Tibial nerve (tissue), 3 donors: ENCODE results near the gene FOLR1.

Experiments used
- POLR2A ChIP-seq, 2 donors: fragments of 450-650 bp; IDR thresholded peaks; one replicate each; pipeline ENCODE4 v1.6.1; 2017; ENCODE audit warnings: antibody characterized with exemption in 2 of 2, mild to moderate bottlenecking in 2 of 2, moderate library complexity in 2 of 2
- TF ChIP-seq, protein P1 (sequence below), 5 experiments: fragments of 200-600 bp in 3 of 5; fragments of 450-650 bp in 2 of 5; sonication (generic) in 3 of 5; IDR thresholded peaks; one replicate each; pipeline ENCODE4 v1.5.1; 2016 to 2019; ENCODE audit warnings: antibody characterized with exemption in 5 of 5, mild to moderate bottlenecking in 3 of 5, moderate library complexity in 2 of 5

DNA sequence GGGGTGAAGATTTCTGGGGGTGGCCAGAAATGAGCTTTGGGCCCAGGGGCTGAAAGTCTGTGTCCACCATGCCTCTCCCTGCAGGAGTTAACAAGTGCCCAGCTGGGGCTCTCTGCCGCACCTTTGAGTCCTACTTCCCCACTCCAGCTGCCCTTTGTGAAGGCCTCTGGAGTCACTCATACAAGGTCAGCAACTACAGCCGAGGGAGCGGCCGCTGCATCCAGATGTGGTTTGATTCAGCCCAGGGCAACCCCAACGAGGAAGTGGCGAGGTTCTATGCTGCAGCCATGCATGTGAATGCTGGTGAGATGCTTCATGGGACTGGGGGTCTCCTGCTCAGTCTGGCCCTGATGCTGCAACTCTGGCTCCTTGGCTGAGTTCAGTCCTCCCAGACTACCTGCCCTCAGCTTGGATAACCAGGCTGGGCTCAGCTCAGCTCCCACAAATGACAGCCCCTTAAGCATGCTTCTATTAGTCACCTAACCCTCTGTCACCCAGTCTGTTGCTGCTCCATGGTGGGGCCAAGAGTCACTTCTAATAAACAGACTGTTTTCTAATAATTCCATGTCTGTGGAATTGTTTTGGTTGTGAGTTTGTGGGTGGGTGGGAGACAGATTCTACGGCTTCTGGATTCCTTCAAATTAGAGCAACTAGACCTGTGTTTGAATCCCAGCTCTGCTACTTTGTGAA, 29.6 kb downstream of the FOLR1 start:
- TF ChIP-seq, protein P1, sequence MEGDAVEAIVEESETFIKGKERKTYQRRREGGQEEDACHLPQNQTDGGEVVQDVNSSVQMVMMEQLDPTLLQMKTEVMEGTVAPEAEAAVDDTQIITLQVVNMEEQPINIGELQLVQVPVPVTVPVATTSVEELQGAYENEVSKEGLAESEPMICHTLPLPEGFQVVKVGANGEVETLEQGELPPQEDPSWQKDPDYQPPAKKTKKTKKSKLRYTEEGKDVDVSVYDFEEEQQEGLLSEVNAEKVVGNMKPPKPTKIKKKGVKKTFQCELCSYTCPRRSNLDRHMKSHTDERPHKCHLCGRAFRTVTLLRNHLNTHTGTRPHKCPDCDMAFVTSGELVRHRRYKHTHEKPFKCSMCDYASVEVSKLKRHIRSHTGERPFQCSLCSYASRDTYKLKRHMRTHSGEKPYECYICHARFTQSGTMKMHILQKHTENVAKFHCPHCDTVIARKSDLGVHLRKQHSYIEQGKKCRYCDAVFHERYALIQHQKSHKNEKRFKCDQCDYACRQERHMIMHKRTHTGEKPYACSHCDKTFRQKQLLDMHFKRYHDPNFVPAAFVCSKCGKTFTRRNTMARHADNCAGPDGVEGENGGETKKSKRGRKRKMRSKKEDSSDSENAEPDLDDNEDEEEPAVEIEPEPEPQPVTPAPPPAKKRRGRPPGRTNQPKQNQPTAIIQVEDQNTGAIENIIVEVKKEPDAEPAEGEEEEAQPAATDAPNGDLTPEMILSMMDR (IDR thresholded peaks at IDR 0.05) = no peak
- no peak for TF ChIP-seq POLR2A (IDR thresholded peaks at IDR 0.05)
